ENCODE data around the gene EGFL7.

Gene EGFL7

GRCh38 chr9:136673975-136674785 lies 11.5 kb downstream of the EGFL7 start:
- no peak for DNase-seq

GRCh38 chr9:136674786-136675349 lies 12.2 kb downstream of the EGFL7 start:
- no peak for DNase-seq

- DNase-seq, result no peak
Measured at GRCh38 chr9:136675477-136676296, 13.0 kb downstream of the EGFL7 start.

- DNase-seq, result no peak
Measured at GRCh38 chr9:136676297-136676794, 13.6 kb downstream of the EGFL7 start.

GRCh38 chr9:136676920-136677686 lies 14.4 kb downstream of the EGFL7 start:
- no peak for DNase-seq

- DNase-seq, result no peak
Measured at GRCh38 chr9:136678034-136678433, 15.3 kb downstream of the EGFL7 start.

GRCh38 chr9:136678624-136679023 lies 15.9 kb downstream of the EGFL7 start:
- no peak for DNase-seq

GRCh38 chr9:136679431-136679941 lies 16.8 kb downstream of the EGFL7 start:
- no peak for DNase-seq

- no peak for DNase-seq
Measured at GRCh38 chr9:136681029-136681428, 18.3 kb downstream of the EGFL7 start.

GRCh38 chr9:136681945-136682699 lies 19.4 kb downstream of the EGFL7 start:
- DNase-seq, result no peak

GRCh38 chr9:136682710-136683109 lies 20.0 kb downstream of the EGFL7 start:
- no peak for DNase-seq

- no peak for DNase-seq
Measured at GRCh38 chr9:136683173-136683745, 20.5 kb downstream of the EGFL7 start.

- no peak for DNase-seq
Measured at GRCh38 chr9:136683755-136684154, 21.0 kb downstream of the EGFL7 start.

- no peak for DNase-seq
Measured at GRCh38 chr9:136684339-136684738, 21.6 kb downstream of the EGFL7 start.

GRCh38 chr9:136684799-136685198 lies 22.1 kb downstream of the EGFL7 start:
- no peak for DNase-seq

- DNase-seq, result no peak
Measured at GRCh38 chr9:136685216-136685615, 22.5 kb downstream of the EGFL7 start.

- DNase-seq, result no peak
Measured at GRCh38 chr9:136685790-136686533, 23.2 kb downstream of the EGFL7 start.

- DNase-seq, result no peak
Measured at GRCh38 chr9:136686534-136686793, 23.7 kb downstream of the EGFL7 start.

- DNase-seq, result peak; percentile 30
Measured at GRCh38 chr9:136686794-136687711, 24.3 kb downstream of the EGFL7 start, which contains the start of gene AGPAT2. Gene AGPAT2 (minus strand): TSS chr9:136687457. CDS start chr9:136687357, 100 bp downstream.

All from NCI-H1092 (cell line).